IPS DF 19.7 (cell line): ENCODE measurements around the gene POPDC3.
"Not testable (repeated sequence)": the region's sequence is repeated elsewhere in the genome, so short reads cannot be mapped to it uniquely, and the experiment has no call there.

Experiments used
- DNase-seq: peaks from one replicate; pipeline ENCODE4 v3.0.0-alpha.2; 2013; ENCODE audit warnings: low read depth, low spot score

Gene POPDC3

GRCh38 chr6:105179244-105180065 lies at the start of gene POPDC3:
Gene POPDC3, minus strand, starts transcription at chr6:105180014. Its CDS starts 18,105 bp downstream, at chr6:105161909.
- no peak for DNase-seq

- no peak for DNase-seq
Measured at GRCh38 chr6:105227295-105227767, 47.5 kb upstream of the POPDC3 start.

- DNase-seq: no peak
Measured at GRCh38 chr6:105226598-105227294, 46.9 kb upstream of the POPDC3 start.

- DNase-seq: no peak
Measured at GRCh38 chr6:105223242-105223641, 43.4 kb upstream of the POPDC3 start.

- DNase-seq: not testable (repeated sequence)
Measured at GRCh38 chr6:105221219-105221618, 41.4 kb upstream of the POPDC3 start.

- DNase-seq: no peak
Measured at GRCh38 chr6:105220186-105220585, 40.4 kb upstream of the POPDC3 start.

GRCh38 chr6:105219218-105219617 lies 39.4 kb upstream of the POPDC3 start:
- DNase-seq: not testable (repeated sequence)

- no peak for DNase-seq
Measured at GRCh38 chr6:105215506-105215905, 35.7 kb upstream of the POPDC3 start.

GRCh38 chr6:105214668-105215067 lies 34.9 kb upstream of the POPDC3 start:
- DNase-seq: no peak

GRCh38 chr6:105213272-105213671 lies 33.5 kb upstream of the POPDC3 start:
- DNase-seq: no peak

- DNase-seq: no peak
Measured at GRCh38 chr6:105212587-105212986, 32.8 kb upstream of the POPDC3 start.

GRCh38 chr6:105211831-105212230 lies 32.0 kb upstream of the POPDC3 start:
- no peak for DNase-seq

GRCh38 chr6:105210932-105211531 lies 31.2 kb upstream of the POPDC3 start:
- DNase-seq: no peak

- DNase-seq: no peak
Measured at GRCh38 chr6:105209950-105210706, 30.3 kb upstream of the POPDC3 start.

GRCh38 chr6:105207524-105208269 lies 27.9 kb upstream of the POPDC3 start:
- no peak for DNase-seq

- DNase-seq: no peak
Measured at GRCh38 chr6:105204768-105205167, 25.0 kb upstream of the POPDC3 start.

GRCh38 chr6:105204331-105204730 lies 24.5 kb upstream of the POPDC3 start:
- no peak for DNase-seq

GRCh38 chr6:105202486-105202885 lies 22.7 kb upstream of the POPDC3 start:
- no peak for DNase-seq

- DNase-seq: no peak
Measured at GRCh38 chr6:105200133-105200730, 20.4 kb upstream of the POPDC3 start.

GRCh38 chr6:105199711-105200110 lies 19.9 kb upstream of the POPDC3 start:
- DNase-seq: no peak

- DNase-seq: no peak
Measured at GRCh38 chr6:105196076-105196475, 16.3 kb upstream of the POPDC3 start.
